ENCODE results near the gene MACF1.

The MACF1 gene

DNA sequence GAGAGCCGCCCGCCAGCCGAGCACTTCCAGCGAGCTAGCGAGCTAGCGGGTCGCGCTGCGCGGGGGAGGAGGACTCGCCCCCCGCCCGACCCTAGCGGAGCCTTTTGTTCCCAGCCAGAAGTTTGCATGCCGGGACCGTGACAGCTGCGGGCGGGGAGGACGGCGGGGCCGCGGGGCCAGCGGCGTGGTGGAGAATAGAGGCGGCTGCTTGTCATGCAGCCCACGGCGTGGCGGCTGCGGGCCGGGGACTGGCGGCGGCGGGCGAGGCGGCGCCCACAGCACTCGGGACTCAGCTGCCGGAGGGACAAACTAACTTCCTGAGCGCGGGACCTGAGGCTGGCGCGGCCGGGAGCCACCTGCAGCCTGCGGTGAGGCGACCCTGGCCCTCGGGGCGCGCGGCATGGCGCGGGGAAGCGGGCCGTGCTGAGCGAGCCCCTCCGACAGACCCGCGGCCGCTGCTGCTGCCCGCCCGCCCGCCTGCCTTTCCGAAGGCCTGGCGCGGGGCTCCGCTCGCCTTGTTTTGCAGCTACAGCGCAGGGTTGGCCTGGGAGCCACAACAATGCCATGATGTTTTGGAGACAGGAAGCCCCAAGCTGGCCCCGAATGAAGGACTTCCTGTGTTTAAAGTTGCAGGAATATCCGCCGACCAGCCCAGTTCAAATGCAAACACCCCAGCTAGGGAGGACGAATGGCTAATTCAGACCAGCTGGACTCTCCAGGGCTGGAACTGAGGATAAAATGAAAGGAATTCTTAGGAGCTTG, 204.7 kb downstream of the MACF1 start:
- Histone ChIP-seq H3K4me3 (replicated peaks; ENCODE audit: low read depth, low read length) (peak overlapping the region; percentile 71), H3K27me3 (replicated peaks; ENCODE audit: control insufficient read depth, insufficient read depth, low read length) (no peaks in the 10 kb centered on the region), H3K36me3 (ENCODE audit: control insufficient read depth, insufficient read depth, low read length) (peaks cover 8% of the 10 kb centered on the region)
- TF ChIP-seq, protein P1, sequence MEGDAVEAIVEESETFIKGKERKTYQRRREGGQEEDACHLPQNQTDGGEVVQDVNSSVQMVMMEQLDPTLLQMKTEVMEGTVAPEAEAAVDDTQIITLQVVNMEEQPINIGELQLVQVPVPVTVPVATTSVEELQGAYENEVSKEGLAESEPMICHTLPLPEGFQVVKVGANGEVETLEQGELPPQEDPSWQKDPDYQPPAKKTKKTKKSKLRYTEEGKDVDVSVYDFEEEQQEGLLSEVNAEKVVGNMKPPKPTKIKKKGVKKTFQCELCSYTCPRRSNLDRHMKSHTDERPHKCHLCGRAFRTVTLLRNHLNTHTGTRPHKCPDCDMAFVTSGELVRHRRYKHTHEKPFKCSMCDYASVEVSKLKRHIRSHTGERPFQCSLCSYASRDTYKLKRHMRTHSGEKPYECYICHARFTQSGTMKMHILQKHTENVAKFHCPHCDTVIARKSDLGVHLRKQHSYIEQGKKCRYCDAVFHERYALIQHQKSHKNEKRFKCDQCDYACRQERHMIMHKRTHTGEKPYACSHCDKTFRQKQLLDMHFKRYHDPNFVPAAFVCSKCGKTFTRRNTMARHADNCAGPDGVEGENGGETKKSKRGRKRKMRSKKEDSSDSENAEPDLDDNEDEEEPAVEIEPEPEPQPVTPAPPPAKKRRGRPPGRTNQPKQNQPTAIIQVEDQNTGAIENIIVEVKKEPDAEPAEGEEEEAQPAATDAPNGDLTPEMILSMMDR (IDR thresholded peaks at IDR 0.05; ENCODE audit: insufficient read depth, low read length, poor library complexity, severe bottlenecking), result no peak
- DNase-seq (ENCODE audit: extremely low read depth, insufficient read length), result no peak

- TF ChIP-seq, protein P1 (IDR thresholded peaks at IDR 0.05; ENCODE audit: insufficient read depth, low read length, poor library complexity, severe bottlenecking), result peak; percentile 75
- H3K36me3 ChIP-seq (ENCODE audit: control insufficient read depth, insufficient read depth, low read length), result peaks cover 10% of the 10 kb centered on the region
- no peaks in the 10 kb centered on the region for H3K27me3 ChIP-seq (replicated peaks; ENCODE audit: control insufficient read depth, insufficient read depth, low read length)
- no peak overlapping the region for H3K4me3 ChIP-seq (replicated peaks; ENCODE audit: low read depth, low read length)
- DNase-seq (ENCODE audit: extremely low read depth, insufficient read length), result peak; percentile 17
Measured at GRCh38 chr1:39410915-39411436, 206.5 kb downstream of the MACF1 start.

GRCh38 chr1:39411526-39412478, 207.3 kb downstream of the MACF1 start:
- no peak for DNase-seq (ENCODE audit: extremely low read depth, insufficient read length)
- TF ChIP-seq, protein P1 (IDR thresholded peaks at IDR 0.05; ENCODE audit: insufficient read depth, low read length, poor library complexity, severe bottlenecking), result no peak
- no peak overlapping the region for H3K4me3 ChIP-seq (replicated peaks; ENCODE audit: low read depth, low read length)
- H3K36me3 ChIP-seq (ENCODE audit: control insufficient read depth, insufficient read depth, low read length), result peaks cover 10% of the 10 kb centered on the region
- H3K27me3 ChIP-seq (replicated peaks; ENCODE audit: control insufficient read depth, insufficient read depth, low read length), result no peaks in the 10 kb centered on the region

DNA sequence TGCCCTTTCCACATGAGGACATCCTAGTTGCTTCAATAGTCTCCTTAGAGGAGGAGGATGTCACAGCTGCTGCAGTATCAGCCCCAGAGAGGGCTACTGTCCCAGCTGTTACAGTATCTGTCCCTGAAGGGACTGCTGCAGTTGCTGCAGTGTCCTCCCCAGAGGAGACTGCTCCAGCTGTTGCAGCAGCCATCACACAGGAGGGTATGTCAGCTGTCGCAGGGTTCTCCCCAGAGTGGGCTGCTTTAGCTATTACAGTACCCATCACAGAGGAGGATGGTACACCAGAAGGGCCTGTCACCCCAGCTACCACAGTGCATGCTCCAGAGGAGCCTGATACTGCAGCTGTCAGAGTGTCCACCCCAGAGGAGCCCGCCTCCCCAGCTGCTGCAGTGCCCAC, 208.4 kb downstream of the MACF1 start:
- no peak for DNase-seq (ENCODE audit: extremely low read depth, insufficient read length)
- Histone ChIP-seq H3K4me3 (replicated peaks; ENCODE audit: low read depth, low read length) (no peak overlapping the region), H3K27me3 (replicated peaks; ENCODE audit: control insufficient read depth, insufficient read depth, low read length) (no peaks in the 10 kb centered on the region), H3K36me3 (ENCODE audit: control insufficient read depth, insufficient read depth, low read length) (peaks cover 10% of the 10 kb centered on the region)
- TF ChIP-seq, protein P1 (IDR thresholded peaks at IDR 0.05; ENCODE audit: insufficient read depth, low read length, poor library complexity, severe bottlenecking), result no peak

GRCh38 chr1:39413902-39414528, 209.5 kb downstream of the MACF1 start:
- Histone ChIP-seq H3K36me3 (ENCODE audit: control insufficient read depth, insufficient read depth, low read length) (peaks cover 10% of the 10 kb centered on the region), H3K4me3 (replicated peaks; ENCODE audit: low read depth, low read length) (no peak overlapping the region), H3K27me3 (replicated peaks; ENCODE audit: control insufficient read depth, insufficient read depth, low read length) (no peaks in the 10 kb centered on the region)
- DNase-seq (ENCODE audit: extremely low read depth, insufficient read length), result no peak
- TF ChIP-seq, protein P1 (IDR thresholded peaks at IDR 0.05; ENCODE audit: insufficient read depth, low read length, poor library complexity, severe bottlenecking), result no peak

Measured in GM06990 (cell line).